Stomach (tissue), 9 donors: Measurements from ENCODE around the gene NINJ2. TPM values are rescaled to one million over a fixed set of nuclear protein-coding genes. Genes with fewer than 3 reads are reported as not detected.
A peak's percentile ranks its signal among the peaks of the same experiment; 100 is the strongest.

Source experiments
- DNase-seq, 2 donors: peaks; one replicate each; pipeline versions ENCODE4 v3.0.0 to v3.0.0-alpha.2; 2013 to 2019
- H3K27ac ChIP-seq, 5 donors: fragments of 200-600 bp in 4 of 5; sonication (generic) in 4 of 5; one replicate each; pipeline ENCODE4 v1.5.1; 2013 to 2019; ENCODE audit warnings: mild to moderate bottlenecking in 1 of 5, moderate library complexity in 1 of 5
- H3K27me3 ChIP-seq, 3 donors: fragments of 200-600 bp; sonication (generic); one replicate each; pipeline ENCODE4 v1.5.1; 2017 to 2019; ENCODE audit warnings: mixed run types in 1 of 3
- H3K36me3 ChIP-seq, 4 donors: fragments of 200-600 bp; sonication (generic); 1 replicate in 3 of 4; 2 replicates in 1 of 4; pipeline ENCODE4 v1.5.1; 2016 to 2019
- H3K4me1 ChIP-seq, 4 donors: fragments of 200-600 bp; sonication (generic); one replicate each; pipeline ENCODE4 v1.5.1; 2016 to 2019
- H3K4me3 ChIP-seq, 4 donors: fragments of 200-600 bp; sonication (generic) in 3 of 4; one replicate each; pipeline ENCODE4 v1.5.1; 2016 to 2019; ENCODE audit warnings: mild to moderate bottlenecking in 1 of 4
- H3K9me3 ChIP-seq, 4 donors: fragments of 200-600 bp; sonication (generic); one replicate each; pipeline ENCODE4 v1.5.1; 2016 to 2019
- EP300 ChIP-seq: sonication (generic); formaldehyde crosslinking; IDR thresholded peaks from one replicate; pipeline ENCODE4 v1.6.1; 2017; ENCODE audit warnings: antibody characterized with exemption
- POLR2A ChIP-seq, 4 donors: fragments of 450-650 bp; IDR thresholded peaks; one replicate each; pipeline ENCODE4 v1.6.1; 2016; ENCODE audit warnings: antibody characterized with exemption in 4 of 4, control low read depth in 2 of 4, mild to moderate bottlenecking in 1 of 4, moderate library complexity in 1 of 4
- POLR2AphosphoS5 ChIP-seq, 3 donors: sonication (generic); formaldehyde crosslinking; IDR thresholded peaks; one replicate each; pipeline ENCODE4 v1.6.1; 2016; ENCODE audit warnings: antibody characterized with exemption in 3 of 3
- WGBS, 5 donors: extraction: QIAGEN DNeasy Blood & Tissue Kit in 3 of 5; methylation state at CpG; one replicate each; pipeline versions ENCODE4 v1.1.5 to v1.1.7; 2013 to 2018; 5-methylcytosine and 5-hydroxymethylcytosine counted together
- intact Hi-C: fragments of 100-400 bp; cut with DNase I; formaldehyde crosslinking; loops from one replicate; pipeline ENCODE4 v1.15.1; 2023; ENCODE audit warnings: low total_unique reads
- polyA plus RNA-seq, 3 donors: library from polyadenylated mRNA; stranded (reverse); fragments of 200-250 nt; gene quantifications; one replicate each; pipeline ENCODE4 v1.2.3, GENCODE V29; 2013
- total RNA-seq, 5 donors: library from RNA; depleted of rRNA; stranded (reverse); fragments of >200 nt; gene quantifications; one replicate each; pipeline versions ENCODE4 v1.1.0 to v1.2.3, GENCODE V29; 2014 to 2016
- TF ChIP-seq, protein P1 (sequence below), 7 experiments: fragments of 450-650 bp in 4 of 7; fragments of 200-600 bp in 3 of 7; sonication (generic) in 3 of 7; IDR thresholded peaks; one replicate each; pipeline ENCODE4 v1.5.1; 2016 to 2019; ENCODE audit warnings: antibody characterized with exemption in 7 of 7, control low read depth in 2 of 7, mild to moderate bottlenecking in 1 of 7
- donor health status: healthy with polysubstance abuse.
- donor health status: Bipolar disorder and iron deficiency.
- donor health status: healthy.

The NINJ2 gene
- total and polyA plus RNA-seq, 8 donors, result 2.0 to 26.2 (median 5.0) TPM; not detected in 3

DNA sequence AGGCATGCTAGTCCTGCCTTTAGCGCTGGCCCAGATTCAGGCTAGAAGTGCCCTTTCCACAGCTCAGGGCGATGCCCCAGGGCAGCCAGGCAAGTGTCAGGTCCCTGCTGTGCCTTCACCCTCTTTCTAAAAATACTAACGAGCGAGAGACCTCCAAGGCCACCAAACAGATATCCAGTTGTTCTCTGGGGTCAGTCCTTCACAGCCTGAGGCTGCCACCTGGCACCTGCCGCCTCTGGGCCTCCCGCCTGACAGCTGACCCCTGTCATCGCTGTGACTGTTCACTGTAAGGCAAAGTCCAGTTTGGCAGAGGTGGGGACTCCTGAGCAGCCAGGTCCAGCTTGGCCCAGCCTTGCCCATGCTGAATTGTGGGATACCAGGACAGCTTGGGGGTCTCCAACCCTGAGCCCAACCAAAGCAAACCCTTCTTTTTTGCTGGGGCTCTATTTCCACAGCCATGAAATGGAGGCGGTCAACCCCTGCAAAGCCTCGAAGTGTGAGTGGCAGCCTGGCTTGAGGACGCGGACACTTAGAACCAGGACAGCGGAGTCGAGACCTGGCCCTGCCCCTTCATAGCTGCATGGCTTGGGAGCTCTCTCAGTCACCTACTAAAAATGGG, 79.9 kb downstream of the NINJ2 start:
- Histone ChIP-seq H3K27ac (no peak overlapping the region), H3K27me3 (no peaks in the 10 kb centered on the region), H3K4me1 (peaks cover 0 to 14% (median 6%) of the 10 kb centered on the region in 4 donors), H3K4me3 (no peak overlapping the region), H3K36me3 (no peaks in the 10 kb centered on the region), H3K9me3 (no peaks in the 10 kb centered on the region)
- intact Hi-C loops, result no loop called here
- TF ChIP-seq POLR2AphosphoS5 (IDR thresholded peaks at IDR 0.05), result no peak
- TF ChIP-seq, protein P1, sequence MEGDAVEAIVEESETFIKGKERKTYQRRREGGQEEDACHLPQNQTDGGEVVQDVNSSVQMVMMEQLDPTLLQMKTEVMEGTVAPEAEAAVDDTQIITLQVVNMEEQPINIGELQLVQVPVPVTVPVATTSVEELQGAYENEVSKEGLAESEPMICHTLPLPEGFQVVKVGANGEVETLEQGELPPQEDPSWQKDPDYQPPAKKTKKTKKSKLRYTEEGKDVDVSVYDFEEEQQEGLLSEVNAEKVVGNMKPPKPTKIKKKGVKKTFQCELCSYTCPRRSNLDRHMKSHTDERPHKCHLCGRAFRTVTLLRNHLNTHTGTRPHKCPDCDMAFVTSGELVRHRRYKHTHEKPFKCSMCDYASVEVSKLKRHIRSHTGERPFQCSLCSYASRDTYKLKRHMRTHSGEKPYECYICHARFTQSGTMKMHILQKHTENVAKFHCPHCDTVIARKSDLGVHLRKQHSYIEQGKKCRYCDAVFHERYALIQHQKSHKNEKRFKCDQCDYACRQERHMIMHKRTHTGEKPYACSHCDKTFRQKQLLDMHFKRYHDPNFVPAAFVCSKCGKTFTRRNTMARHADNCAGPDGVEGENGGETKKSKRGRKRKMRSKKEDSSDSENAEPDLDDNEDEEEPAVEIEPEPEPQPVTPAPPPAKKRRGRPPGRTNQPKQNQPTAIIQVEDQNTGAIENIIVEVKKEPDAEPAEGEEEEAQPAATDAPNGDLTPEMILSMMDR (IDR thresholded peaks at IDR 0.05), result no peak
- TF ChIP-seq EP300, result no peak
- TF ChIP-seq POLR2A (IDR thresholded peaks at IDR 0.05), result no peak
- DNase-seq, result no peak
- 67 to 78% (median 68%) methylated on average over 13 of the region's 13 CpGs for WGBS, 5 donors

DNA sequence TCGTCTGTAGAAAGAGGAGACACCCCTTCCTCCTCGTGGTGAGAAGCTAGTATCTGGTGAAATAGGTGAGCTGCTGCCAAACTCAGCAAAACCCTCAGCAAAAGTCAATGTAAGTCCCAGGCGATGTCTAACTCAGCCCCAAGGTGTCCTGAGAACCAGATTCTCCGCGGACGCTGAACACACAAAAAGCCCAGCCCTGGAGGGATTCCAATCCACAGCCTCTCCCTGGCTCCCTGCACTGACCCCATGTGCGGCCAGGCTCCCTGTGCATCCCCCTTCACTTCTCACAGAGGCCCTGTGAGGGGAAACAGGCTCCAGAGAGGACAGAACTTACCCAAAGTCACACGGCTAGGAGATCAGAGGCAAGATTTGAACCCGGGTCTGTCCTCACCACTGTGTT, 81.5 kb downstream of the NINJ2 start:
- WGBS, 5 donors, result 88 to 91% (median 90%) methylated on average over 6 to 9 of the region's 9 CpGs

DNA sequence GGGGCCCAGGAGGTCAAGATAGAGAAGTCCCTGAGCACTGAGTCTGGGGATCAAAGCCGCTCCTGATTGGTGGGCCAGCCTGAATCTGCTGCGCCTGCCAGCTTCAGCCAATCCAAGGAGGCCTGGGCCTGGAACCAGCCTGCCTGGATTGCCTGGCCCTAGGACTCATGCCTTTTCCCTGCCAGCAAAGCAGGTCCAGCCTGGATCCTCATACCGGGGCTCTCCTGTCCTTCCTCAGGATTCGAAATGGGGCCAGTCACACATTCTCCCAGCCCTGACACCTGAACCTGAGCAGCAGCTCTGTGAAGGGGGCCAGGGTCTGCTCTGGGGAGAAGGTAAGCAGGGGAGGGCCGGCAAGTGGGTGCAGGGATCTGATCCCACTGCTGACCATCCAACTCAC, 81.9 kb downstream of the NINJ2 start:
- no peak overlapping the region for H3K27ac ChIP-seq
- no peak for DNase-seq
- H3K4me3 ChIP-seq, result no peak overlapping the region
- H3K27me3 ChIP-seq, result no peaks in the 10 kb centered on the region
- 96 to 100% (median 97%) methylated on average over 1 to 5 of the region's 5 CpGs for WGBS, 5 donors
- no peaks in the 10 kb centered on the region for H3K9me3 ChIP-seq
- no peak for TF ChIP-seq POLR2AphosphoS5 (IDR thresholded peaks at IDR 0.05)
- no peak for TF ChIP-seq EP300
- no peak for TF ChIP-seq POLR2A (IDR thresholded peaks at IDR 0.05)
- H3K36me3 ChIP-seq, result no peaks in the 10 kb centered on the region
- H3K4me1 ChIP-seq, result peaks cover 2 to 23% (median 10%) of the 10 kb centered on the region in 4 donors
- intact Hi-C loops, result no loop called here

More for the DNA sequence above, 81.5 kb downstream of the NINJ2 start:
- H3K36me3 ChIP-seq, result no peaks in the 10 kb centered on the region
- H3K4me1 ChIP-seq, result peaks cover 0 to 19% (median 7%) of the 10 kb centered on the region in 4 donors
- intact Hi-C loops, result no loop called here
- TF ChIP-seq EP300 (no peak), POLR2AphosphoS5 (IDR thresholded peaks at IDR 0.05) (no peak), POLR2A (IDR thresholded peaks at IDR 0.05) (no peak)
- TF ChIP-seq, protein P1 (IDR thresholded peaks at IDR 0.05), result no peak
- H3K27ac ChIP-seq, result no peak overlapping the region
- no peak for DNase-seq
- H3K4me3 ChIP-seq, result no peak overlapping the region
- no peaks in the 10 kb centered on the region for H3K9me3 ChIP-seq
- H3K27me3 ChIP-seq, result no peaks in the 10 kb centered on the region

DNA sequence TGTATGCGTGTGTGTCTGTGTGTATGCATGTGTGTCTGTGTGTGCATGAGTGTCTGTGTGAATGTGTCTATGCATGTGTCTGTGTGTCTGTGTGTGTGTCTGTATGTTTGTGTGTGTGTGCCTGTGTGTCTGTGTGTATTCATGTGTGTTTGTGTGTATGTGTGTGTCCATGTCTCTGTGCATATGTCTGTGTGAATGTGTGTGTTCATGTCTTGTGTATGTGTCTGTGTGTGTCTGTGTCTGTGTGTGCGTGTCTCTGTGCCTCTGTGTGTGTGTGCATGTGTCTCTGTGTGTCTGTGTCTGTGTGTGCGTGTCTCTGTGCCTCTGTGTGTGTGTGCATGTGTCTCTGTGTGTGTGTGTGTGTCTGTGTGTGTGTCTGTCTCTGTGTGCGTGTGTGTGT, 82.4 kb downstream of the NINJ2 start:
- no peak for DNase-seq
- Histone ChIP-seq H3K4me1 (peaks cover 4 to 28% (median 16%) of the 10 kb centered on the region in 4 donors), H3K4me3 (no peak overlapping the region), H3K9me3 (no peaks in the 10 kb centered on the region), H3K36me3 (no peaks in the 10 kb centered on the region), H3K27me3 (no peaks in the 10 kb centered on the region), H3K27ac (no peak overlapping the region)
- intact Hi-C loops, result no loop called here
- no peak for TF ChIP-seq EP300
- TF ChIP-seq POLR2A (IDR thresholded peaks at IDR 0.05), result peak in 1 of 4 donors; percentile 47
- WGBS, 5 donors, result 85 to 99% (median 97%) methylated on average over 3 to 4 of the region's 4 CpGs

DNA sequence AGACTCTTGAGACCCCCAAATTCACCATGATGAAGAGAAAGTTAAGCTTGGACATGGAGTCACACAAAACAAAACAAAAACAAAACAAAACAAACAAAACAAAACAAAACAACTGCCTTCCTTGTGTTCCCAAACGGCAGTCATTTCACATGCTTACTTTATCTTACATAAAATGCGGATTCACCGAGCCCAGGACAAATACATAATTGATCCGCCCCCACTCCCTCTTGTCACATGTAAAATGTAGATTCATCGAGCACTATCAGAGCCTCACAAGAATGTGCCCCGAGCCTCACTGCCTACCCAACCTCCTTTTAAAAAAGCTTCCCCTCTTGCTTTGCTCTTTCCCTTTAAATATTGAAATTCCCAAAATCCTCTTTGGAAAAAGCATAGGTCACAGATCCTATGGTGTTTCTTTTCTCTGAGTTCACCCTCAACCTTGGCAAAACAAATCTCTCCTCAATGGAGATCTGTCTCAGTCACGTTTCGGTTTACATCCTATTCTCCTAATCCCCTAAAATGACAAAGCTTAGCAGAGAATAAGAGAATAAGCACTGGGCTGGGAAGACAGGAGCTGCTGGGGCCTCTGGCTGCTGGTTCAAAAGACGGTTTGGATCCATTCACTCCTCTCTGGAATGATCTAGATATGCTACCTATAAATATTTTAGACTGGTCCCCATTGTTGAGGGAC, 83.7 kb downstream of the NINJ2 start:
- Histone ChIP-seq H3K27me3 (no peaks in the 10 kb centered on the region), H3K4me1 (peaks cover 4 to 38% (median 25%) of the 10 kb centered on the region in 4 donors), H3K4me3 (no peak overlapping the region), H3K9me3 (no peaks in the 10 kb centered on the region), H3K27ac (no peak overlapping the region), H3K36me3 (no peaks in the 10 kb centered on the region)
- TF ChIP-seq POLR2A (IDR thresholded peaks at IDR 0.05) (no peak), POLR2AphosphoS5 (IDR thresholded peaks at IDR 0.05) (no peak), EP300 (no peak)
- TF ChIP-seq, protein P1 (IDR thresholded peaks at IDR 0.05), result no peak
- no peak for DNase-seq
- intact Hi-C loops, result loop anchor here (10.0 kb wide), 2 partner anchors 55 to 235 kb away; no protein-coding TSS in a partner anchor
- WGBS, 5 donors, result 63 to 72% (median 69%) methylated on average over 9 of the region's 9 CpGs
